Kidney epithelial cell (primary cell): Measurements from ENCODE around the gene PLCD3. TPM values are rescaled to one million over a fixed set of nuclear protein-coding genes. Genes with fewer than 3 reads are reported as not detected.

Source experiments
- DNase-seq: peaks from one replicate; pipeline ENCODE4 v3.0.0-alpha.2; 2010; ENCODE audit warnings: low read depth
- H3K27me3 ChIP-seq: 2 replicates; pipeline ENCODE4 v1.6.0; 2011; ENCODE audit warnings: low read length; ENCODE audit not compliant: control insufficient read depth, insufficient read depth
- H3K36me3 ChIP-seq: 2 replicates; pipeline ENCODE4 v1.5.1; 2011; ENCODE audit warnings: low read length; ENCODE audit not compliant: control insufficient read depth, insufficient read depth
- H3K4me3 ChIP-seq: 2 replicates; pipeline ENCODE4 v1.5.1; 2011; ENCODE audit warnings: low read depth, mild to moderate bottlenecking, control low read depth, low read length
- CTCF ChIP-seq: IDR thresholded peaks from 2 replicates; pipeline ENCODE4 v1.5.1; 2011; ENCODE audit warnings: mild to moderate bottlenecking, moderate library complexity, low read length, control low read depth, inconsistent platforms; ENCODE audit not compliant: insufficient read depth, poor library complexity, severe bottlenecking
- total RNA-seq: library from RNA; depleted of rRNA; stranded (reverse); fragments of >200 nt; gene quantifications from 2 replicates; pipeline ENCODE4 v1.2.3, GENCODE V29; 2015

PLCD3 gene
- total RNA-seq, 1 donor from 2014 or later = 54.5 TPM

- Histone ChIP-seq H3K4me3 (peak overlapping the region; percentile 65), H3K36me3 (no peaks in the 10 kb centered on the region), H3K27me3 (no peaks in the 10 kb centered on the region)
- TF ChIP-seq CTCF = no peak
- no peak for DNase-seq
Measured at GRCh38 chr17:45147581-45148182, 15.4 kb upstream of the PLCD3 start.

- no peak for TF ChIP-seq CTCF
- DNase-seq = no peak
- Histone ChIP-seq H3K4me3 (peak overlapping the region; percentile 65), H3K36me3 (no peaks in the 10 kb centered on the region), H3K27me3 (no peaks in the 10 kb centered on the region)
Measured at GRCh38 chr17:45146890-45147580, 14.7 kb upstream of the PLCD3 start.

GRCh38 chr17:45146592-45146889 lies 14.2 kb upstream of the PLCD3 start:
- no peak for TF ChIP-seq CTCF
- Histone ChIP-seq H3K27me3 (no peaks in the 10 kb centered on the region), H3K36me3 (no peaks in the 10 kb centered on the region), H3K4me3 (no peak overlapping the region)
- no peak for DNase-seq

- H3K4me3 ChIP-seq = no peak overlapping the region
- no peak for TF ChIP-seq CTCF
- no peaks in the 10 kb centered on the region for H3K27me3 ChIP-seq
- no peak for DNase-seq
- no peaks in the 10 kb centered on the region for H3K36me3 ChIP-seq
Measured at GRCh38 chr17:45146166-45146565, 13.9 kb upstream of the PLCD3 start.

GRCh38 chr17:45145035-45145389 lies 12.7 kb upstream of the PLCD3 start:
- no peak for TF ChIP-seq CTCF
- no peaks in the 10 kb centered on the region for H3K27me3 ChIP-seq
- H3K36me3 ChIP-seq = no peaks in the 10 kb centered on the region
- H3K4me3 ChIP-seq = no peak overlapping the region
- DNase-seq = no peak
